GM13976 (cell line): ENCODE data around the gene NEDD4L.
A peak's percentile ranks its signal among the peaks of the same experiment; 100 is the strongest.

ENCODE experiments used
- DNase-seq: peaks from one replicate; pipeline ENCODE4 v3.0.0; 2012; ENCODE audit warnings: low spot score
- CTCF ChIP-seq: IDR thresholded peaks from 2 replicates; pipeline ENCODE4 v1.5.1; 2012; ENCODE audit warnings: borderline replicate concordance, mild to moderate bottlenecking; ENCODE audit not compliant: insufficient read depth; ENCODE audit errors: extremely low read depth, missing control alignments, control extremely low read depth
- in situ Hi-C: fragments of 300-500 bp; cut with MboI; formaldehyde crosslinking; loops from one replicate; pipeline ENCODE4 v1.12.0; 2022; ENCODE audit warnings: low sequenced_read_pairs, mixed read lengths, inconsistent platforms; ENCODE audit not compliant: unreplicated experiment

NEDD4L gene

GRCh38 chr18:58135701-58136331 is 91.8 kb downstream of the NEDD4L start:
- in situ Hi-C loops = no loop called here
- peak; percentile 82 for DNase-seq
- peak; percentile 62 for TF ChIP-seq CTCF

- in situ Hi-C loops = no loop called here
- no peak for DNase-seq
- no peak for TF ChIP-seq CTCF
These were observed 92.9 kb downstream of the NEDD4L start for GRCh38 chr18:58136879-58137278.

GRCh38 chr18:58139459-58140386 is 95.7 kb downstream of the NEDD4L start:
- no peak for DNase-seq
- in situ Hi-C loops = no loop called here
- TF ChIP-seq CTCF = no peak

GRCh38 chr18:58140387-58141325 is 96.6 kb downstream of the NEDD4L start:
- no peak for DNase-seq
- no peak for TF ChIP-seq CTCF
- in situ Hi-C loops = no loop called here

GRCh38 chr18:58143386-58143785 is 99.4 kb downstream of the NEDD4L start:
- DNase-seq = no peak
- TF ChIP-seq CTCF = no peak
- in situ Hi-C loops = no loop called here

- TF ChIP-seq CTCF = no peak
- DNase-seq = no peak
- in situ Hi-C loops = no loop called here
These were observed 100.1 kb downstream of the NEDD4L start for GRCh38 chr18:58144106-58144505.
